GM12878 (cell line): ENCODE results near the gene TPO. TPM values are rescaled to one million over a fixed set of nuclear protein-coding genes. Genes with fewer than 3 reads are reported as not detected.

Source experiments
- HSF1 ChIP-seq: fragments of 150-350 bp; IDR thresholded peaks from 2 replicates; pipeline ENCODE4 v1.6.1; 2014; ENCODE audit warnings: mild to moderate bottlenecking, low read depth, low read length
- RCOR1 ChIP-seq: conservative IDR thresholded peaks from 2 replicates; pipeline ENCODE4 v1.6.1; 2012; ENCODE audit warnings: low read depth, low read length, improper control_type of control experiment
- SKIL ChIP-seq: fragments of 450-650 bp; IDR thresholded peaks from 2 replicates; pipeline ENCODE4 v1.6.1; 2017; ENCODE audit warnings: mild to moderate bottlenecking, low read depth, inconsistent platforms; ENCODE audit not compliant: poor library complexity, severe bottlenecking
- SMC3 ChIP-seq: IDR thresholded peaks from 2 replicates; pipeline ENCODE4 v1.6.1; 2011; ENCODE audit warnings: low read length, improper control_type of control experiment, borderline replicate concordance
- SP1 ChIP-seq: IDR thresholded peaks from one replicate; pipeline ENCODE4 v1.6.1; 2011; ENCODE audit warnings: low read depth, low read length
- SRF ChIP-seq, 2 experiments: IDR thresholded peaks; 2 replicates each; pipeline ENCODE4 v1.6.1; 2011; ENCODE audit warnings: low read depth in 2 of 2, low read length in 2 of 2, mild to moderate bottlenecking in 1 of 2, moderate library complexity in 1 of 2
- TAF1 ChIP-seq: IDR thresholded peaks from 2 replicates; pipeline ENCODE4 v1.6.1; 2011; ENCODE audit warnings: mild to moderate bottlenecking, low read depth, low read length, borderline replicate concordance
- ZBTB40 ChIP-seq: fragments of 450-650 bp; IDR thresholded peaks from 2 replicates; pipeline ENCODE4 v1.6.1; 2016; ENCODE audit warnings: mild to moderate bottlenecking, moderate library complexity, borderline replicate concordance
- polyA plus RNA-seq, 11 experiments: library from polyadenylated mRNA; depleted of rRNA in 4 of 11; unstranded in 6 of 11; stranded (reverse) in 5 of 11; fragments of >200 nt; fragmentation: Nextera tagmentation in 4 of 11; fragmentation: Illumina TruSeq in 1 of 11; extraction: Ambion mirVana in 4 of 11; extraction: Trizol in 1 of 11; gene quantifications; 1 replicate in 1 of 11; 2 replicates in 10 of 11; pipeline versions ENCODE4 v1.2.1 to v1.2.3, GENCODE V29; 2011 to 2016; ENCODE audit warnings: inconsistent platforms in 2 of 11, missing spikeins in 2 of 11, low read depth in 1 of 11
- total RNA-seq, 4 experiments: library from RNA; depleted of rRNA in 3 of 4; stranded (reverse); fragments of >200 nt in 3 of 4; fragmentation: Illumina TruSeq in 1 of 4; extraction: Trizol in 1 of 4; gene quantifications; 2 replicates each; pipeline versions ENCODE4 v1.2.1 to v1.2.3, GENCODE V29; 2013 to 2021

TPO gene
- total and polyA plus RNA-seq, 10 of the 15 experiments (the other 5 are each of a cell fraction or from before 2014, with no cell fraction given) = 0.07 to 0.11 TPM; not detected in 8

GRCh38 chr2:1582891-1583341, 169.7 kb downstream of the TPO start (continued):
- TF ChIP-seq SKIL = no peak
- no peak for TF ChIP-seq RCOR1
- TF ChIP-seq SMC3 = no peak
- TF ChIP-seq SRF (IDR thresholded peaks at IDR 0.05; ENCODE audit: low read depth in 2 of 2, low read length in 2 of 2) = no peak
- no peak for TF ChIP-seq ZBTB40
- TF ChIP-seq SP1 = no peak
- TF ChIP-seq HSF1 = no peak
- no peak for TF ChIP-seq TAF1
